Astrocyte (in vitro differentiated cells and primary cell): Measurements from ENCODE around the gene ZNF341. TPM values are rescaled to one million over a fixed set of nuclear protein-coding genes. Genes with fewer than 3 reads are reported as not detected.
A peak's percentile ranks its signal among the peaks of the same experiment; 100 is the strongest.

Source experiments
- DNase-seq: peaks from one replicate; pipeline ENCODE4 v3.0.0-alpha.2; 2010; ENCODE audit warnings: low read depth
- FAIRE-seq: peaks from 2 replicates; lab custom pipeline; 2011; peaks lifted over from hg19 to GRCh38; lab: Jason Lieb, UNC
- H2AFZ ChIP-seq: 2 replicates; pipeline ENCODE4 v1.6.0; 2012; ENCODE audit warnings: low read depth, low read length, inconsistent platforms
- H3K27ac ChIP-seq: 2 replicates; pipeline ENCODE4 v1.5.1; 2011; ENCODE audit warnings: low read depth, low read length, inconsistent platforms
- H3K27me3 ChIP-seq: 2 replicates; pipeline ENCODE4 v1.6.0; 2011; ENCODE audit warnings: low read length, inconsistent platforms; ENCODE audit not compliant: insufficient read depth
- H3K36me3 ChIP-seq: 2 replicates; pipeline ENCODE4 v1.5.1; 2011; ENCODE audit warnings: low read length, inconsistent platforms; ENCODE audit not compliant: insufficient read depth
- H3K4me1 ChIP-seq: 2 replicates; pipeline ENCODE4 v1.5.1; 2011; ENCODE audit warnings: low read length, inconsistent platforms; ENCODE audit not compliant: insufficient read depth
- H3K4me2 ChIP-seq: 2 replicates; pipeline ENCODE4 v1.6.0; 2012; ENCODE audit warnings: low read length, inconsistent platforms
- H3K4me3 ChIP-seq: 2 replicates; pipeline ENCODE4 v1.5.1; 2011; ENCODE audit warnings: low read depth, mild to moderate bottlenecking, low read length, inconsistent platforms; ENCODE audit not compliant: insufficient read depth
- H3K79me2 ChIP-seq: 2 replicates; pipeline ENCODE4 v1.6.0; 2012; ENCODE audit warnings: mild to moderate bottlenecking, low read length, inconsistent platforms; ENCODE audit not compliant: insufficient read depth
- H3K9ac ChIP-seq: 2 replicates; pipeline ENCODE4 v1.6.0; 2012; ENCODE audit warnings: mild to moderate bottlenecking, low read length, inconsistent platforms
- H3K9me3 ChIP-seq: 2 replicates; pipeline ENCODE4 v1.5.1; 2012; ENCODE audit warnings: low read depth, mild to moderate bottlenecking, low read length, inconsistent platforms; ENCODE audit not compliant: insufficient read depth
- H4K20me1 ChIP-seq: 2 replicates; pipeline ENCODE4 v1.6.0; 2012; ENCODE audit warnings: low read length, inconsistent platforms; ENCODE audit not compliant: insufficient read depth
- H3K27ac Mint-ChIP-seq: one replicate; pipeline ENCODE4 v1.8.0; 2021; ENCODE audit warnings: mild to moderate bottlenecking, mixed read lengths; ENCODE audit not compliant: unreplicated experiment
- H3K27me3 Mint-ChIP-seq: one replicate; pipeline ENCODE4 v1.8.0; 2021; ENCODE audit warnings: low read depth, mixed read lengths; ENCODE audit not compliant: unreplicated experiment
- H3K36me3 Mint-ChIP-seq: one replicate; pipeline ENCODE4 v1.8.0; 2021; ENCODE audit warnings: low read depth, mixed read lengths; ENCODE audit not compliant: unreplicated experiment
- H3K4me1 Mint-ChIP-seq: one replicate; pipeline ENCODE4 v1.8.0; 2021; ENCODE audit warnings: low read depth, mixed read lengths; ENCODE audit not compliant: unreplicated experiment
- H3K4me3 Mint-ChIP-seq: one replicate; pipeline ENCODE4 v1.8.0; 2021; ENCODE audit warnings: mild to moderate bottlenecking, moderate library complexity, mixed read lengths; ENCODE audit not compliant: unreplicated experiment
- H3K9me3 Mint-ChIP-seq: one replicate; pipeline ENCODE4 v1.8.0; 2021; ENCODE audit warnings: mild to moderate bottlenecking, mixed read lengths; ENCODE audit not compliant: unreplicated experiment
- CTCF ChIP-seq: IDR thresholded peaks from 2 replicates; pipeline ENCODE4 v1.5.1; 2011; ENCODE audit warnings: low read depth, mild to moderate bottlenecking, inconsistent platforms, low read length, moderate library complexity; ENCODE audit not compliant: insufficient read depth
- EZH2 ChIP-seq: IDR thresholded peaks from 2 replicates; pipeline ENCODE4 v1.6.1; 2012; ENCODE audit warnings: mild to moderate bottlenecking, low read length, inconsistent platforms; ENCODE audit not compliant: insufficient read depth
- total RNA-seq: library from RNA; stranded (reverse); gene quantifications from 2 replicates; pipeline ENCODE4 v1.2.1, GENCODE V29; 2021

Gene ZNF341
- total RNA-seq, 1 donor from 2014 or later = 2.0 TPM

DNA sequence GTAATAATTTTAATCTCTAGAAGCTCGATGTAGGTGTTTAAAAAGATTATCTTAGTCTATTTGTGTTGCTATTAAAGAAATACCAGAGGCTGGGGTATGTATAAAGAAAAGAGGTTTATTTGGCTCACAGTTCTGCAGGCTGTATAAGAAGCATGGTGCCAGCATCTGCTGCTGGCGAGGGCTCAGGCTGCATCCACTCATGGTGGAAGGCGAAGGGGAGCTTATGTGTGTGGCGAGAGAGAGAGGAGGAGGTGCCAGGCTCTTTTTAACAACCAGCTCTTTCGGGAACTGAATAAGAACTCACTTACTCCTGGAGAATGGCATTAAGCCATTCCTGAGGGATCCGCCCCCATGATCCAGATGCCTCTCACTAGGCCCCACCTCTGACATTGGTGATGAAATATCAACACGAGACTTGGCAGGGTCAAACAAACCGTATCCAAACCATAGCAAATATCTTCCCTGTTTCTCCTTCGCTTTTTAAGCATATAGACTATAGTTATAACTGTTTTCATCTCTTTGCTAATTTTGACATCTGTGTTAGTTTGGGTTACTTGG lies 103.9 kb downstream of the ZNF341 start:
- no peak overlapping the region for H3K9ac ChIP-seq
- H3K4me3 Mint-ChIP-seq = no peak overlapping the region
- no peak overlapping the region for H3K4me3 ChIP-seq
- peaks cover 10% of the 10 kb centered on the region for H3K36me3 Mint-ChIP-seq
- FAIRE-seq (no peak), DNase-seq (no peak)
- H3K4me1 ChIP-seq = peaks cover 11% of the 10 kb centered on the region
- H3K36me3 ChIP-seq = no peaks in the 10 kb centered on the region
- H3K9me3 Mint-ChIP-seq = no peaks in the 10 kb centered on the region
- no peaks in the 10 kb centered on the region for H3K9me3 ChIP-seq
- H3K27me3 Mint-ChIP-seq = no peaks in the 10 kb centered on the region
- peaks cover 96% of the 10 kb centered on the region for H3K79me2 ChIP-seq
- no peak overlapping the region for H3K27ac ChIP-seq
- TF ChIP-seq CTCF (no peak), EZH2 (no peak)
- H3K27me3 ChIP-seq = no peaks in the 10 kb centered on the region
- no peak overlapping the region for H3K4me2 ChIP-seq
- H3K4me1 Mint-ChIP-seq = peaks cover 23% of the 10 kb centered on the region
- peaks cover 98% of the 10 kb centered on the region for H4K20me1 ChIP-seq
- no peak overlapping the region for H2AFZ ChIP-seq
- H3K27ac Mint-ChIP-seq = no peak overlapping the region

DNA sequence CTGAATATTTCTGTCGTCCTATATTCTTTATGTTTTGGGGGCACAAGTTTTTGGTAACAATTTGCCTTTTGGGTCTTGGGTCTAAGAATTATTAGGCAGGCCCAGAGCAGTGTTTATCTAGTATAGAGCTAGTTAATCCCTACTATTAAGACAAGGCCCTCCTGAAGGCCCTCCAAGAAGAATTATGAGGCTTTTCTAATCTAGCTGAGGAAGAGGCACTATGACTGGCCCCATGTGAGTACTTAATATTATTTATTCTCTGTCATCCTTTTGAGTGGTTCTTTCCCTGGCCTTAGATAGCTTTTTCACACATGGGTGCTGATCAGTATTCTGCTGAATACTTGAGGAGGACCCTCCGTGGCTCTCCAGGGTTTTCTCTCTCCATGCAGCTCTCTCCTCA lies 104.5 kb downstream of the ZNF341 start:
- no peak overlapping the region for H3K4me2 ChIP-seq
- FAIRE-seq (no peak), DNase-seq (no peak)
- H3K4me3 ChIP-seq = no peak overlapping the region
- H3K27me3 ChIP-seq = no peaks in the 10 kb centered on the region
- Mint-ChIP-seq H3K27me3 (no peaks in the 10 kb centered on the region), H3K4me1 (peaks cover 28% of the 10 kb centered on the region), H3K4me3 (no peak overlapping the region), H3K36me3 (peaks cover 10% of the 10 kb centered on the region), H3K27ac (peak overlapping the region; percentile 66), H3K9me3 (no peaks in the 10 kb centered on the region)
- no peak for TF ChIP-seq EZH2
- TF ChIP-seq CTCF = no peak
- no peak overlapping the region for H3K27ac ChIP-seq
- peaks cover 100% of the 10 kb centered on the region for H3K79me2 ChIP-seq
- peaks cover 99% of the 10 kb centered on the region for H4K20me1 ChIP-seq
- H3K4me1 ChIP-seq = peaks cover 11% of the 10 kb centered on the region
- H2AFZ ChIP-seq = no peak overlapping the region
- H3K9ac ChIP-seq = no peak overlapping the region
- no peaks in the 10 kb centered on the region for H3K36me3 ChIP-seq
- H3K9me3 ChIP-seq = no peaks in the 10 kb centered on the region

DNA sequence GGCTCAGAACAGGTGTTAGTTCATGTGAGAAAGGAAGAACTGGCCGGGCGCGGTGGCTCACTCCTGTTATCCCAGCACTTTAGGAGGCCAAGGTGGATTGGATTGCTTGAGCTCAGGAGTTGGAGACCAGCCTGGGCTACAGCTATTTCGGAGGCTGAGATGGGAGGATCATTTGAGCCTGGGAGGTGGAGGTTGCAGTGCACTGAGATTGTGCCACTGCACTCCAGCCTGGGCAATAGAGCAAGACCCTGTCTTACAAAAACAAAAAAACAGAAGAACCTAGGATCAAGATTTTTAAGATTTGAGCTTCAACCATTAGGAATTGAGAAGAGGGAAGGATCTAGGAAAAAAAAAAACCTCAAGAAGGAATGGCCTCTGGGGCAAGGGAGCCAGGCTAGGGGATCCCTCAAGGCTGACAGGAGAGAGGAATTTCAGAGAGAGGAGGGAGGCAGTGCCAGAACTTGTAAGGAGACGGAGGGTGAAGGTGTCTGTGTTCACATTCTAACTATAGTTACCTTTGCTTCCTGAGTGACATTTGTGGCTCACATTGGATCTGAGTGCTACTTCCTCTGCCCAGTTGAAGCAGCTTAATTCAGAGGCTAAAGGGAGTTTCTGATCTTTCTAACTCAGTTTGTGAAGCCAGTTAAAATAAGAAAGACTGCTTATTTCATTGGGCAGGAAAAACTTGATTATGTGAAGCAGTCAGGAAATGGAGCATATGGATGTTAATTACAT lies 105.5 kb downstream of the ZNF341 start:
- no peak overlapping the region for H3K4me3 ChIP-seq
- Mint-ChIP-seq H3K36me3 (peaks cover 10% of the 10 kb centered on the region), H3K9me3 (no peaks in the 10 kb centered on the region), H3K4me1 (peaks cover 30% of the 10 kb centered on the region), H3K27ac (peak overlapping the region; percentile 11), H3K4me3 (no peak overlapping the region), H3K27me3 (no peaks in the 10 kb centered on the region)
- peaks cover 99% of the 10 kb centered on the region for H4K20me1 ChIP-seq
- peaks cover 2% of the 10 kb centered on the region for H3K4me1 ChIP-seq
- peaks cover 100% of the 10 kb centered on the region for H3K79me2 ChIP-seq
- no peaks in the 10 kb centered on the region for H3K9me3 ChIP-seq
- TF ChIP-seq EZH2 (no peak), CTCF (no peak)
- no peak for FAIRE-seq
- no peaks in the 10 kb centered on the region for H3K36me3 ChIP-seq
- no peak overlapping the region for H2AFZ ChIP-seq
- H3K27ac ChIP-seq = no peak overlapping the region
- no peak for DNase-seq
- no peak overlapping the region for H3K4me2 ChIP-seq
- H3K27me3 ChIP-seq = no peaks in the 10 kb centered on the region
- no peak overlapping the region for H3K9ac ChIP-seq
